Measurements from ENCODE around the gene RPL7A. TPM values are rescaled to one million over a fixed set of nuclear protein-coding genes. Genes with fewer than 3 reads are reported as not detected.
A peak's percentile ranks its signal among the peaks of the same experiment; 100 is the strongest.

The RPL7A gene
- total RNA-seq, 4 donors from 2014 or later: 725 to 1,490 (median 1,034) TPM

DNA sequence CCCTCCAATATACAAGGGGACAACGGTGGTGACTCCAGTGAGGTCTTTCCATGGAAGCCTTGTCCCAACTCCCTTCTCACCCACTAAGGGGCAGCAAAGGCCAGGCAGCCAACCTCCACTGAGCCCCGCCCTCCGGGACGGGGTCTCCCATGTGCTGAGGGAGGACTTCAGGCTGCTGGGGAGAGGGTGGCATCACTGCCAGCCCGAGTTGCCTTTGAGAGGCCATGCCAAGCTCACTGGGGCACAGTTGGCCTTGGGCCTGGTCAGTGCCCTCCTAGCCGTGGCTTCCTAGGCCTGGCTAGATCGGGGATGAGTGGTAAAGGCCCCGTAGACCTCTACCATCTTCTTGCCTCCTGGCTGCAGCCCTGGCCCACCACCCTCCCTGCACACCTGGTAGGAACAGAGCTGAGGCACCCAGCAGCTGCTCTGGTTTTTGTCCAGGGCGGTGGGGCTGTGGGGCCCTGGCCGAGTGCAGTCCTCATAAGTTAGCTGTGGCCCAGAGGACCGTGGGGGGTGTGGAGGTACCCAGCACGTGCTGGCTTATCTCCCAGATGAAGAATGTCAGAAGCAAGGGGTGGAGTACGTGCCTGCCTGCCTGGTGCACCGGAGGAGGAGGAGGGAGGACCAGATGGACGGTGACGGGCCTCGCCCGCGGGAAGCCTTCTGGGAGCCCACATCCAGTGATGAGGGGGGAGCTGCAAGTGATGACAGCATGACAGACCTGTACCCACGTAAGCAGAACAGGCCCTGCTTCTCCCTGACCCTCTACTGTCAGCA lies 11.6 kb downstream of the RPL7A start:
- no peaks in the 10 kb centered on the region for H3K27me3 ChIP-seq
- TF ChIP-seq, protein P1, sequence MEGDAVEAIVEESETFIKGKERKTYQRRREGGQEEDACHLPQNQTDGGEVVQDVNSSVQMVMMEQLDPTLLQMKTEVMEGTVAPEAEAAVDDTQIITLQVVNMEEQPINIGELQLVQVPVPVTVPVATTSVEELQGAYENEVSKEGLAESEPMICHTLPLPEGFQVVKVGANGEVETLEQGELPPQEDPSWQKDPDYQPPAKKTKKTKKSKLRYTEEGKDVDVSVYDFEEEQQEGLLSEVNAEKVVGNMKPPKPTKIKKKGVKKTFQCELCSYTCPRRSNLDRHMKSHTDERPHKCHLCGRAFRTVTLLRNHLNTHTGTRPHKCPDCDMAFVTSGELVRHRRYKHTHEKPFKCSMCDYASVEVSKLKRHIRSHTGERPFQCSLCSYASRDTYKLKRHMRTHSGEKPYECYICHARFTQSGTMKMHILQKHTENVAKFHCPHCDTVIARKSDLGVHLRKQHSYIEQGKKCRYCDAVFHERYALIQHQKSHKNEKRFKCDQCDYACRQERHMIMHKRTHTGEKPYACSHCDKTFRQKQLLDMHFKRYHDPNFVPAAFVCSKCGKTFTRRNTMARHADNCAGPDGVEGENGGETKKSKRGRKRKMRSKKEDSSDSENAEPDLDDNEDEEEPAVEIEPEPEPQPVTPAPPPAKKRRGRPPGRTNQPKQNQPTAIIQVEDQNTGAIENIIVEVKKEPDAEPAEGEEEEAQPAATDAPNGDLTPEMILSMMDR (IDR thresholded peaks at IDR 0.05): peak in 1 of 5 experiments; percentile 6
- TF ChIP-seq EP300 (IDR thresholded peaks at IDR 0.05; ENCODE audit: low read depth): no peak
- in situ Hi-C loops (cut with MboI; ENCODE audit: low pct_ligation_motif_present in 1 of 4, low pct_unique_long_range_greater_than_20kb in 1 of 4, low sequenced_read_pairs in 3 of 4) (no loop called here), intact Hi-C loops (cut with DNase I; ENCODE audit: low total_unique reads) (no loop called here)
- H3K9me3 ChIP-seq: no peaks in the 10 kb centered on the region
- H3K4me1 ChIP-seq: peaks cover 12 to 22% (median 18%) of the 10 kb centered on the region in 4 donors
- no peak overlapping the region for H3K27ac ChIP-seq
- no peak overlapping the region for H3K4me3 ChIP-seq
- peaks cover 0 to 26% (median 12%) of the 10 kb centered on the region in 4 donors for H3K36me3 ChIP-seq
- no peak for DNase-seq
- WGBS, 2 donors (ENCODE audit: low coverage in 1 of 2): 67% methylated on average over 20 of the region's 20 CpGs; no CpG with 5 or more reads in 1 of the 2 donors

DNA sequence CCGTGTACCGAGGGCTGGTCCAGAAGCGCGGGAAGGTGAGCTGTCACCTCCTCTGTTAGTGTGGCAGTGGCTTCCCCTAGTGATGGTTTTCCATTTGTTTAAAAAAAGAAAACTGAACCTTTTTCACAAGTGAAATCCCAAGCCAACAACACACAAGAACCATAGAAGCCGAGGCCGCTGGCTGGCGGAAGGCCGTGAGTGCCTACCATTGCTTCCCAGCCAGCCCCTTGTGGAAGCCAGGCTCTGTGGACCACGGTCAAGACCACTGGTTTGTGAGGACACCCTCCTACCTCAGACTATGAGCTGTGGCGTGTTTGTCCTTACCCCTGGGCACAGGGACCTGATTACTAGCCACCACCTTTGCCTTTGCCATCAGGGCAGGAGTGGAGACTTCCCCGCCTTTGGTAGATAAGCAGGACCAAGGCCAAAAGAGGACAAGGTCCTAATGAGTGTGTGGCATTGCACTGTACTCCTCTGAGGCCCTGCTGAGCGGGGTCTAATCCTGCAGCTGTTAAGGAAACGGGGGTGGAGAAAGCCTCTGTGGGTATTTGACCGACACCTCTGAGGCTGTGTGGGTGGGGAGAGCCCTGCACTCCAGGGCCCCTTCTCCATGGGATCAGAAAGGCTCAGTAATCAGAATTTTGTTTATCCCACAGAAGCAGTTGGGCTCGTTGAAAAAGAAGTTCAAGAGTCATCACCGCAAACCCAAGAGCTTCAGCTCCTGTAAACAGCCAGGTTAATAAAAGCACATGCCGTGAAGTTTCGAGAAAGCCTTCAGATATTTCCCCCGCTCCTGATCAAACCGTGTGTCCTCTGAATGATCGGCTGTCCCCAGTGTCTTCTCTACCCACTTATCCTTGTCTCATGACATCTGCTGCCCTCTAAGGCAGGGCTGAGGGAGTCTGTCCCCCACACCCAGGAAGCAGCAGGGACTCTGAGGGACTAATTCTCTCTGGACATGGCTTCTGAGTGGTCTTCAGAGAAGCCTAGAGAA lies 12.7 kb downstream of the RPL7A start:
- Histone ChIP-seq H3K9me3 (no peaks in the 10 kb centered on the region), H3K4me1 (peaks cover 7 to 12% (median 11%) of the 10 kb centered on the region in 4 donors), H3K27ac (no peak overlapping the region), H3K27me3 (no peaks in the 10 kb centered on the region), H3K4me3 (no peak overlapping the region), H3K36me3 (peaks cover 0 to 37% (median 17%) of the 10 kb centered on the region in 4 donors)
- WGBS, 2 donors (ENCODE audit: low coverage in 1 of 2): 77 to 82% methylated on average over 14 to 21 of the region's 21 CpGs
- in situ Hi-C loops (cut with MboI; ENCODE audit: low pct_ligation_motif_present in 1 of 4, low pct_unique_long_range_greater_than_20kb in 1 of 4, low sequenced_read_pairs in 3 of 4): no loop called here
- DNase-seq: no peak
- TF ChIP-seq POLR2A (IDR thresholded peaks at IDR 0.05) (no peak), EP300 (IDR thresholded peaks at IDR 0.05; ENCODE audit: low read depth) (no peak), POLR2AphosphoS5 (IDR thresholded peaks at IDR 0.05) (no peak)
- TF ChIP-seq, protein P1 (IDR thresholded peaks at IDR 0.05): no peak
- intact Hi-C loops (cut with DNase I; ENCODE audit: low total_unique reads): no loop called here

DNA sequence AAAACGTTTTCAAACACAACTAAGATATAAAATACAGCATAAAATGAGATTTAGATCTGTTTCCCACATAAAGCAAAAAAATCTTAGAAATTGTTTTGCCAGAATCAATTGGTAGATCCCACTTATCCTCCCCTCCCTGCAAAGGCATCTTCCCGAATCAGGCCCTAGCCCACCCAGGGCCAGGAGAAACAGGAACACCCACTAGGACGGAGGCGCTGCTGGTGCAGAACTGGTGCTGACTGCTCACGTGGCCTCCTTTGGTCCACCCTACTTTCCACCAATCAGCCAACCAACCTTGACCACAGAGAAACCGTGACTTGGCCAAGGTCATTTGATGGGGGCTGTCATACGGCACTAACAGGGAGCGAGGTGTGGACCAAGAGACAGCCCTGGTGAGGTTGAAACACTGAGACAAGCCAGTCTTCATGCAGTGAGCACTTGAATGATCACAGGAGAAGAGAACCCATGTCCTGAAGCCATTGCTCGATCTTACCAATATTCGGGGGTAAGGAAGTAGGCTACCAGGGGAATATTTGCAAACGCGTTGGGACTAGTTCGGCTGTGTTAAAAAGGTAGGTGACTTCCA lies 13.6 kb downstream of the RPL7A start:
- Histone ChIP-seq H3K27me3 (no peaks in the 10 kb centered on the region), H3K4me1 (peaks cover 7 to 10% (median 9%) of the 10 kb centered on the region in 4 donors), H3K27ac (no peak overlapping the region), H3K36me3 (peaks cover 0 to 46% (median 22%) of the 10 kb centered on the region in 4 donors), H3K9me3 (no peaks in the 10 kb centered on the region), H3K4me3 (no peak overlapping the region)
- TF ChIP-seq POLR2AphosphoS5 (IDR thresholded peaks at IDR 0.05): no peak
- no peak for TF ChIP-seq EP300 (IDR thresholded peaks at IDR 0.05; ENCODE audit: low read depth)
- TF ChIP-seq, protein P1 (IDR thresholded peaks at IDR 0.05): no peak
- no peak for TF ChIP-seq POLR2A (IDR thresholded peaks at IDR 0.05)
- in situ Hi-C loops (cut with MboI; ENCODE audit: low pct_ligation_motif_present in 1 of 4, low pct_unique_long_range_greater_than_20kb in 1 of 4, low sequenced_read_pairs in 3 of 4) (no loop called here), intact Hi-C loops (cut with DNase I; ENCODE audit: low total_unique reads) (no loop called here)
- 84 to 96% methylated on average over 4 to 13 of the region's 13 CpGs for WGBS, 2 donors (ENCODE audit: low coverage in 1 of 2)
- DNase-seq: no peak

Data from transverse colon (tissue), 4 donors.